ENCODE measurements around the gene FHIT. TPM values are rescaled to one million over a fixed set of nuclear protein-coding genes. Genes with fewer than 3 reads are reported as not detected.

The FHIT gene
- total and polyA plus RNA-seq, 4 donors, result 2.6 to 21.3 (median 8.7) TPM

DNA sequence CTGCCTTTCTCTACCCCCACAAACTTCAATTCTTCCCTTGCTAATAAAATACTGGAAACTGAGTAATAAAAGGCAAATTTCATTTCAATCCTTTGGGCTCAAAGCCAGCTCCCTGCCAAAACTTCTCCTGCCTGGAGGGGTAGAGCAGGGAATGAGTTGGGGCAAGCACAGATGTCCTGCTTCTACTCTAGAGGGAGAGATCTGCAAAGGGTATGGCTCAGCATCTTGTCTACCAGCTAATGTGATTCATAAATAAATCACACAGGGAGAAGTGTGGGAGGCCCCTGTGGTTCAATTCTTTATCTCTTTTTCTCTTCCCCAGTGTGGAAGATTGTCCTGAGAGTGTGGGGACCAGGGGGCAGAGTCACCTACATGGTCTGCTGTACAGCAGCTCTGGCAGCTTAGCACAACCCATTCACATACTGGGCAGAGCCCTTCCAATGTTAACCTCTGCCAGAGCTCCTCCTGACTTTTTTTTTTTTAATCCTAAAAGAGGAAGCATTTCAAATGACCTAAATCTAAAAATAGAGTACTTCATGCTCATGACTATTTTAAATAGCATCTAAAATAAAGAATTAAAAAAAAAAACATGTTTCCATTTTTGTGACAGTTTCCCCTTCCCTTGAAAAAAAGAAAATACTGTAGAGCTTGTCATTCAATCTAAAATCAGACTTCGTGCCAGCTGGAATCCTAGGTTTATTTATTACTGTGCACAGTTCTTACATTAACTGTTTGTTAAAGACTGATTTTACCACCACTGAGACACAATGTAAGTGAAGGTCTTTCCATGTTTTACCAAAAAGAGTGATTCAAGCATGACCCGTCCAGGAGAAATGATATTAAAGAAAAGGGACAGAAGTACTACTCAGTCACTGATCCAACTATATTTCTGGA, 1117.7 kb downstream of the FHIT start:
- ATAC-seq (ENCODE audit: insufficient read depth, low FRiP score) (no peak), DNase-seq (no peak)
- no peak overlapping the region for H3K27ac ChIP-seq (ENCODE audit: low read depth in 1 of 2, low read length in 1 of 2)
- H3K9ac ChIP-seq (ENCODE audit: insufficient read depth in 1 of 2, low read length in 2 of 2), result no peak overlapping the region
- WGBS, 2 donors, result 35 to 45% methylated on average over 2 of the region's 2 CpGs
- H3K36me3 ChIP-seq (ENCODE audit: control insufficient read depth in 4 of 4, insufficient read depth in 4 of 4, low read length in 4 of 4), result no peaks in the 10 kb centered on the region
- no peaks in the 10 kb centered on the region for H3K27me3 ChIP-seq (ENCODE audit: control insufficient read depth in 3 of 3, insufficient read depth in 3 of 3, low read length in 2 of 3)
- TF ChIP-seq, protein P1, sequence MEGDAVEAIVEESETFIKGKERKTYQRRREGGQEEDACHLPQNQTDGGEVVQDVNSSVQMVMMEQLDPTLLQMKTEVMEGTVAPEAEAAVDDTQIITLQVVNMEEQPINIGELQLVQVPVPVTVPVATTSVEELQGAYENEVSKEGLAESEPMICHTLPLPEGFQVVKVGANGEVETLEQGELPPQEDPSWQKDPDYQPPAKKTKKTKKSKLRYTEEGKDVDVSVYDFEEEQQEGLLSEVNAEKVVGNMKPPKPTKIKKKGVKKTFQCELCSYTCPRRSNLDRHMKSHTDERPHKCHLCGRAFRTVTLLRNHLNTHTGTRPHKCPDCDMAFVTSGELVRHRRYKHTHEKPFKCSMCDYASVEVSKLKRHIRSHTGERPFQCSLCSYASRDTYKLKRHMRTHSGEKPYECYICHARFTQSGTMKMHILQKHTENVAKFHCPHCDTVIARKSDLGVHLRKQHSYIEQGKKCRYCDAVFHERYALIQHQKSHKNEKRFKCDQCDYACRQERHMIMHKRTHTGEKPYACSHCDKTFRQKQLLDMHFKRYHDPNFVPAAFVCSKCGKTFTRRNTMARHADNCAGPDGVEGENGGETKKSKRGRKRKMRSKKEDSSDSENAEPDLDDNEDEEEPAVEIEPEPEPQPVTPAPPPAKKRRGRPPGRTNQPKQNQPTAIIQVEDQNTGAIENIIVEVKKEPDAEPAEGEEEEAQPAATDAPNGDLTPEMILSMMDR (IDR thresholded peaks at IDR 0.05; ENCODE audit: control extremely low read depth, extremely low read depth), result no peak
- H3K9me3 ChIP-seq (ENCODE audit: control insufficient read depth in 4 of 4, insufficient read depth in 3 of 4, low read length in 3 of 4), result no peaks in the 10 kb centered on the region
- H3K4me3 ChIP-seq, result no peak overlapping the region
- peaks cover 0 to 10% (median 0%) of the 10 kb centered on the region in 5 donors for H3K4me1 ChIP-seq (ENCODE audit: control insufficient read depth in 5 of 5, insufficient read depth in 5 of 5, low read length in 5 of 5)

DNA sequence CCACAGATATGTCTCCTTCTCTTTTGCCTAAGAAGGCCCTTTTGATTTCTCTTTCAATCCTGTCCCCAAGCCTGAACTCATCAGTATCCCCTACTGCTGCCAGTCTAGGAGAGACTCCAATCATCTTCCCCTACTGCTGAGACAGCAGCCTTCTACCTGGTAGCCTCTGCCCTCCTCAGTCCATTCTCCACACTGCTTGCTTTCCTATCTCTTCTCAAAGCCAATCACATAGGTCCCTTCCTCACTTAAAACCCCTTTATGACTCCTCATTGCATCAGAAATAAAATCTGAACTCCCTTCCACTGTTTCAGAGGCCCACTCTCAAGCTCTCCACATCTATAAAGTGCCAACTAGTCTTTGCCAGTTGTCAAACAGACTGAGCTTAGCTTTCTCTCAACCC, 1119.6 kb downstream of the FHIT start:
- H3K4me3 ChIP-seq, result no peak overlapping the region
- TF ChIP-seq, protein P1 (IDR thresholded peaks at IDR 0.05; ENCODE audit: control extremely low read depth, extremely low read depth), result no peak
- no peak overlapping the region for H3K9ac ChIP-seq (ENCODE audit: insufficient read depth in 1 of 2, low read length in 2 of 2)
- peaks cover 0 to 10% (median 0%) of the 10 kb centered on the region in 5 donors for H3K4me1 ChIP-seq (ENCODE audit: control insufficient read depth in 5 of 5, insufficient read depth in 5 of 5, low read length in 5 of 5)
- no peak for ATAC-seq (ENCODE audit: insufficient read depth, low FRiP score)
- DNase-seq, result no peak
- H3K27ac ChIP-seq (ENCODE audit: low read depth in 1 of 2, low read length in 1 of 2), result no peak overlapping the region
- H3K36me3 ChIP-seq (ENCODE audit: control insufficient read depth in 4 of 4, insufficient read depth in 4 of 4, low read length in 4 of 4), result no peaks in the 10 kb centered on the region
- H3K9me3 ChIP-seq (ENCODE audit: control insufficient read depth in 4 of 4, insufficient read depth in 3 of 4, low read length in 3 of 4), result no peaks in the 10 kb centered on the region
- no peaks in the 10 kb centered on the region for H3K27me3 ChIP-seq (ENCODE audit: control insufficient read depth in 3 of 3, insufficient read depth in 3 of 3, low read length in 2 of 3)

- Histone ChIP-seq H3K9ac (ENCODE audit: insufficient read depth in 1 of 2, low read length in 2 of 2) (no peak overlapping the region), H3K27me3 (ENCODE audit: control insufficient read depth in 3 of 3, insufficient read depth in 3 of 3, low read length in 2 of 3) (no peaks in the 10 kb centered on the region), H3K4me1 (ENCODE audit: control insufficient read depth in 5 of 5, insufficient read depth in 5 of 5, low read length in 5 of 5) (no peaks in the 10 kb centered on the region), H3K4me3 (no peak overlapping the region), H3K36me3 (ENCODE audit: control insufficient read depth in 4 of 4, insufficient read depth in 4 of 4, low read length in 4 of 4) (no peaks in the 10 kb centered on the region), H3K27ac (ENCODE audit: low read depth in 1 of 2, low read length in 1 of 2) (no peak overlapping the region), H3K9me3 (ENCODE audit: control insufficient read depth in 4 of 4, insufficient read depth in 3 of 4, low read length in 3 of 4) (no peaks in the 10 kb centered on the region)
- TF ChIP-seq, protein P1 (IDR thresholded peaks at IDR 0.05; ENCODE audit: control extremely low read depth, extremely low read depth), result no peak
- WGBS, 2 donors, result 91 to 92% methylated on average over 6 of the region's 6 CpGs
- DNase-seq (no peak), ATAC-seq (ENCODE audit: insufficient read depth, low FRiP score) (no peak)
Observed at GRCh38 chr3:60126511-60127304, 1124.5 kb downstream of the FHIT start.

Data from lung (tissue), 12 donors.